ENCODE measurements around the gene RAD9B. TPM values are rescaled to one million over a fixed set of nuclear protein-coding genes. Genes with fewer than 3 reads are reported as not detected.

Gene RAD9B
- total RNA-seq, 1 experiment from 2014 or later: 0.40 TPM

- DNase-seq (ENCODE audit: low read depth): no peak
These were observed 26.2 kb downstream of the RAD9B start for GRCh38 chr12:110528277-110528839.

GRCh38 chr12:110530511-110530910, 28.4 kb downstream of the RAD9B start:
- no peak for DNase-seq (ENCODE audit: low read depth)

GRCh38 chr12:110531741-110532333, 29.7 kb downstream of the RAD9B start:
- peak; percentile 38 for DNase-seq (ENCODE audit: low read depth)

GRCh38 chr12:110532644-110533043, 30.5 kb downstream of the RAD9B start:
- no peak for DNase-seq (ENCODE audit: low read depth)

GRCh38 chr12:110533607-110534006, 31.5 kb downstream of the RAD9B start:
- peak; percentile 21 for DNase-seq (ENCODE audit: low read depth)

- DNase-seq (ENCODE audit: low read depth): no peak
These were observed 32.7 kb downstream of the RAD9B start for GRCh38 chr12:110534811-110535210.

GRCh38 chr12:110536834-110537604, 34.9 kb downstream of the RAD9B start:
- DNase-seq (ENCODE audit: low read depth): no peak

GRCh38 chr12:110537605-110538409, 35.7 kb downstream of the RAD9B start:
- DNase-seq (ENCODE audit: low read depth): no peak

- no peak for DNase-seq (ENCODE audit: low read depth)
These were observed 36.9 kb downstream of the RAD9B start for GRCh38 chr12:110538869-110539622.

- DNase-seq (ENCODE audit: low read depth): no peak
These were observed 37.9 kb downstream of the RAD9B start for GRCh38 chr12:110540048-110540447.

- peak; percentile 82 for DNase-seq (ENCODE audit: low read depth)
These were observed 41.3 kb downstream of the RAD9B start for GRCh38 chr12:110543252-110543959.

GRCh38 chr12:110543965-110544364, 41.8 kb downstream of the RAD9B start:
- no peak for DNase-seq (ENCODE audit: low read depth)

GRCh38 chr12:110545259-110545658, 43.1 kb downstream of the RAD9B start:
- peak; percentile 59 for DNase-seq (ENCODE audit: low read depth)

GRCh38 chr12:110545812-110546211, 43.7 kb downstream of the RAD9B start:
- DNase-seq (ENCODE audit: low read depth): peak; percentile 13

- peak; percentile 71 for DNase-seq (ENCODE audit: low read depth)
These were observed 44.2 kb downstream of the RAD9B start for GRCh38 chr12:110546339-110546738.

- DNase-seq (ENCODE audit: low read depth): no peak
These were observed 45.0 kb downstream of the RAD9B start for GRCh38 chr12:110547090-110547489.

GRCh38 chr12:110548678-110549077, 46.5 kb downstream of the RAD9B start:
- DNase-seq (ENCODE audit: low read depth): no peak

- DNase-seq (ENCODE audit: low read depth): no peak
These were observed 47.6 kb downstream of the RAD9B start for GRCh38 chr12:110549716-110550115.

- no peak for DNase-seq (ENCODE audit: low read depth)
These were observed 48.9 kb downstream of the RAD9B start for GRCh38 chr12:110550981-110551380.

All from Daoy (cell line).